VCaP (cell line): Measurements from ENCODE around the gene CCDC57.
A peak's percentile ranks its signal among the peaks of the same experiment; 100 is the strongest.

Source experiments
- H3K27ac ChIP-seq: fragments of 450-650 bp; 2 replicates; pipeline ENCODE4 v1.5.1; 2017
- TF ChIP-seq, protein P1 (sequence below): fragments of 450-650 bp; conservative IDR thresholded peaks from 2 replicates; pipeline ENCODE4 v1.5.1; 2017; ENCODE audit warnings: mild to moderate bottlenecking, moderate library complexity

CCDC57 gene

DNA sequence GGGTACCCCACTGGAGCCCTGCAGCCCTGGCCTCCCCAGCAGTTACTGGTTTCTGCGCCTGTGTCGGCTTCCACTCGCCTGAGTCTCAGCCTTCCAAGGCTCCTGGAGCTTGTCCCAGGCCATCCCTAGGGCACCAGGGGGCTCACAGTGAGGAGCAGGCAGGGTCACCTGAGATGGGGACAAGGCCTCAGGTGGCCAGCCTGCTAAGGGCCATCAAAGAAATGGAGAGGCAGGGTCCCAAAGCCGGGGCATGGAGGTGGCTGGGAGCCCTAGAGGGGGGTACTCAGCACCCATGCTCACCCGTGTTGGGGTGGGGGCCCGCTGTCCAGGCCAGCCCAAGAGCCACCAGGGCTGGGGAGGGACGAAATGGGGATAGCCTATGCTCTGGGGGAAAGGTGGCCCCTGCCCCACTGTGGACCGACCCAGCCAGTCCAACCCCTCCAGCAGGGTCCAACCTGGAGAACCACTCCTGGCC lies 115.9 kb downstream of the CCDC57 start:
- TF ChIP-seq, protein P1, sequence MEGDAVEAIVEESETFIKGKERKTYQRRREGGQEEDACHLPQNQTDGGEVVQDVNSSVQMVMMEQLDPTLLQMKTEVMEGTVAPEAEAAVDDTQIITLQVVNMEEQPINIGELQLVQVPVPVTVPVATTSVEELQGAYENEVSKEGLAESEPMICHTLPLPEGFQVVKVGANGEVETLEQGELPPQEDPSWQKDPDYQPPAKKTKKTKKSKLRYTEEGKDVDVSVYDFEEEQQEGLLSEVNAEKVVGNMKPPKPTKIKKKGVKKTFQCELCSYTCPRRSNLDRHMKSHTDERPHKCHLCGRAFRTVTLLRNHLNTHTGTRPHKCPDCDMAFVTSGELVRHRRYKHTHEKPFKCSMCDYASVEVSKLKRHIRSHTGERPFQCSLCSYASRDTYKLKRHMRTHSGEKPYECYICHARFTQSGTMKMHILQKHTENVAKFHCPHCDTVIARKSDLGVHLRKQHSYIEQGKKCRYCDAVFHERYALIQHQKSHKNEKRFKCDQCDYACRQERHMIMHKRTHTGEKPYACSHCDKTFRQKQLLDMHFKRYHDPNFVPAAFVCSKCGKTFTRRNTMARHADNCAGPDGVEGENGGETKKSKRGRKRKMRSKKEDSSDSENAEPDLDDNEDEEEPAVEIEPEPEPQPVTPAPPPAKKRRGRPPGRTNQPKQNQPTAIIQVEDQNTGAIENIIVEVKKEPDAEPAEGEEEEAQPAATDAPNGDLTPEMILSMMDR, result no peak
- peak overlapping the region; percentile 99 for H3K27ac ChIP-seq

DNA sequence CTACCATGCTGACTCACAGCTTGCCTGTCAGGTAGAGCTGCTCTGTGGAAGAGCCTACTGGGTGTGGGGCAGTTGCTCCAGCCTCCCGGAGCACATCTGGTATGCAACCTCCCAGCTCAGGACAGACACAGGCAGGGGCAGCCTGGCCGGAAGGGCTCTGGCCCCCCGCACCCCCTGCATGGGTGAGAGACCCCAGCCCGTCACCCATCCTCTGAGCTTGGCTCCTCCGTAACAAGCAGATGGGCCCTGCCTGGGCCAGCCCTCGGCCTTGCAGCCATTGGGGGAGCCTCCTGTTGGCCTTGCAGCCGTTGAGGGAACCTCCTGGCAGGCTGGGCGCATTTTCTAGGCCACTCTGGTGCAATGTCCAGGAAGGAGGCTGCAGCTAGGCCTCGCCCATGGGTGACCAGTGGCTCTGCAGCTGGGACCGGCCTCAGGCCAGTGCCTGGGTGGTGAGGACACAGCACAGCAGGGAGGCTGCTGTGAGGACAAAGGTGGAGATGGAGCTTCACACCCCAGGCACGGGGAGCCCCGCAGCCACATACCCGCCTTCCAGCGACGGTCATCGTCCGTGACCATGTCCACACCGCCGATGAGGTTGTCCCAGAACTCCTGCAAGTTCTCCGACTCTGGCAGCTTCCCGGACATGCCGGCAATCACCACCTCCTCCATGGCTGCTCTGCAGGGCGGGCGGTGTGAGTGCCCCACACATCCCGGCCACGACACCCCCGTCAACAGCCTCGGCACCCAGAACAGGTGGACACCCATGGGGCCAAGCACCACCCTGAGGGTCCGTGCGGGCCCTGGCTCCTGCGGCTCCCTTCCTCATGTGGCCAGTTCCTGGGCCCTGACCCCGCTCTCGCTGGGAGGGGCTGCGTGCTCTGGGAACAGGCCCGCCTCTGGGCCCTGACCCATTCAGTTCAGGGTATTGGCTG lies 116.6 kb downstream of the CCDC57 start:
- TF ChIP-seq, protein P1, result no peak

DNA sequence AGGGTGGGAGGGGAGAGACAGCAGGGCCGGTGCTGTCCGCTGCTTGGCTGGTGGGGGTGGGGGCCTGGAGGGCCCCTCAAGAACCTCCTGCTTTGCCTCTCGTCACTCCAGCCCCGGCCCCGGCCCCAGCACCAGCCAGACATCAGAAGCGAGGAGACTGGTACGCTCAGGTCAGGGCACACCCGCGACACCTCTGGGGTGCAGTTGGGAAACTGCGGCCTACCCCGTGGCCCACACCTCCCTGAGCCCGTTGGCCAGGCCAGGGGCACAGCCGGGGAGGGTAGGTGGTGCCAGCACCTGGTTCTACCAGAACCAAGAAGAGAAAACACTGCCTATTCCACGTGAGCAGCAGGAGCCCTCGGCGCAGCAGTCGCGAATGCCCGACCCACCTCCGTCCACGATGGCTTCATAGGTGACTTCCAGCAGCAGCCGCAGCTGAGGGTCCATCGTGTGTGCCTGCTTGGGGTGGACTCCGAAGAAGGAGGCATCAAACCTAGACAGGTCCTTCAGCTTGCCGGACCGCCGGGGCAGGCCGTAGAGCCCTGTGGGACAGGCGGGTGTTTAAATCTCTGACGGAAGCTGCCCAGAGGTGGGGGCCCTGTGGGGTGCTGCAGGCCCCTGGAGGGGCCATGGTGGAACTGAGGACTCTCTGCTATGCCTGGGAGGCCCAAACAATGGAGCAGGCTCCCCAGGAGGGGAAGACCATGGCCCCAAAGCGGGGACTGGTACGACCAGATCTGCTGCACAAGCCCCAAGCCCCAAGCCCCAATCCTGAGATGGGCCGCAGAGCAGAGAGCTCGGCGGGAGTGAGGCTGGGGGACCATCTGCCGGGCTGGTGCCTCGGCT lies 117.5 kb downstream of the CCDC57 start:
- TF ChIP-seq, protein P1, result no peak
- peak overlapping the region; percentile 99 for H3K27ac ChIP-seq

More for the DNA sequence above, 116.6 kb downstream of the CCDC57 start:
- peak overlapping the region; percentile 99 for H3K27ac ChIP-seq

DNA sequence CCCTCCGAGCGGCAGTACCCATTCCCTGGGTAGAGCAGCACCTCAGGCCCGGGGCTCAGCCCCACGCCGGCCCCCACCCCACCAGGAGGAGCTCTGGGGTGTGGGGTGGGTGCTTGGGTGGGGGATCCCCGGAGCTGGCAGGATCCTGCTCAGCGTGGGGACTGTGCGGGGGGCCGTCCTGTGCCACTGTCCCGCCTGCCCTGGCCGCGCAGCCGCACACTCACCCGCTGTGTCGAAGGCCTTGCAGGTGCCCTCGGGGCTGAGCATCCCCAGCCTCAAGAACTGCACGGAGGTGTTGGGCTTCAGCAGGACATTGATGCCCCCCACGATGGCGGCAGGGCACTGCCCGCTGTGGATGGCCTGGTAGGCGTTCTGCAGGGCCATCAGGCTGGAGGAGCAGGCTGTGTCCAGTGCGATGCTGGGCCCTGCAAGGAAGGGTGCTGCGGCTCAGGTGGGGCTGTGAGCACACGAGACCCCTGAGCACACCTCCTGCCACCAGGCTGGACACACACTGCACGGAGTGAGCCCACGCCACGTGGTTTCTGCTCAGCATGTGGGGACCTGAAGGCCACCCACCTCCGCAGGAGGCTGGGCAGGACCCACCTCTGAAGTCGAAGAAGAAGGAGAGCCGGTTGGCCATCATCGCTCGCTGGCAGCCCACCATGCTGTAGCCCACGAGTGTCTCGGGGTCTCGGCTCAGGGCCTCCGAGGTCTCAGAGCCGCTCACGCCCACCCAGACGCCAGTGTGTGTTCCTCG lies 119.5 kb downstream of the CCDC57 start:
- H3K27ac ChIP-seq, result peak overlapping the region; percentile 99
- TF ChIP-seq, protein P1, result no peak

DNA sequence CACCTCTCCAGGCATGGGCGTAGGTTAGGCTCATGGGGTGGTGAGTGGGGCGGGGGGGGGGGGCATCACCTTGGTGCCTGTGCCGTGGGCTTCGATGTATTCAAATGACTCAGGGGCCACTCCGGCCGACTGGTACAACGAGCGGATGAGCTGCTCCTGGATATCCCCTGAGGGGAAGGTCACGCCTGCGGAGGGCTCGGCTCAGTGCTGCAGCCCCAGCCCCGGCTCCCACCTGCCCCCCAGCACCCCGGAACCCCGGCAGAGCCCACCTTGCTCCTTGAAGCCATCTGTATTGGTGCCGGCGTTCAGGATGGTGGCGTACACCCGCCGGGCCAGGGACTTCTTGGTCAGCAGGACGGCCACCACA lies 120.0 kb downstream of the CCDC57 start:
- TF ChIP-seq, protein P1, result no peak
- peak overlapping the region; percentile 99 for H3K27ac ChIP-seq

DNA sequence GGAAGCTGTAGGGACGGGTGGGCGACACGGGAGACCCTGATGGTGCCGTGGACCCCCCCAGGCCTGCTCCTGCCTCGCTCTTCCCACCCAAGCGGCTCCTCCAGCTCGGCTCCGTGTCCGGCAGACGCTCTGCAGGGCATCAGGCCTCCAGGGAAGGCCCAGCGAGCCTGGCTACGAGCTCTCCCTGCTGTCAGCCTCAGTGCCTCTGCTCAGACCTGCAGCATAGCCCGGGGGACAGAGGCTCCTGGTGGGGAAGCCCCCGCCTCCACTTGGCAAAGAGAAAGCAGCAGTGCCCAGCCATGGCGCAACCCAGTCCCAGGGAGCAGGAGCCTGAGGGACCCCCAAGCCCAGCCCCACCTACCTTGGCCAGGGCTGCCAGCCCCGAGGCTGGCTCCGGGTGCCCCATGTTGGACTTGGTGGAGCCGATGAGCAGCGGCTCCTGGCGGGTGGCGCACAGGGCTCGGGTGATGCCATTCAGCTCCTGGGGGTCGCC lies 120.5 kb downstream of the CCDC57 start:
- TF ChIP-seq, protein P1, result no peak
- peak overlapping the region; percentile 99; the same call in 1 of the 2 replicates for H3K27ac ChIP-seq
